HepG2 (cell line): ENCODE results near the gene ANKRD13D.

ENCODE experiments used
- CCDC6 ChIP-seq: sonication (generic); formaldehyde crosslinking; IDR thresholded peaks from 2 replicates; pipeline ENCODE4 v1.8.1; 2022; ENCODE audit warnings: mild to moderate bottlenecking, missing genetic modification reagents, moderate library complexity
- EZH2 ChIP-seq: conservative IDR thresholded peaks from 2 replicates; pipeline ENCODE4 v1.6.1; 2012; ENCODE audit warnings: mild to moderate bottlenecking, low read depth, low read length, moderate library complexity
- HBP1 ChIP-seq: IDR thresholded peaks from 2 replicates; pipeline ENCODE4 v1.6.1; 2016; ENCODE audit warnings: low read depth, control low read depth
- ZNF513 ChIP-seq: sonication (generic); formaldehyde crosslinking; conservative IDR thresholded peaks from 2 replicates; pipeline ENCODE4 v1.5.0; 2020; ENCODE audit warnings: missing genetic modification reagents
- ZZZ3 ChIP-seq: sonication (generic); formaldehyde crosslinking; IDR thresholded peaks from 2 replicates; pipeline ENCODE4 v1.4.0; 2020; ENCODE audit warnings: missing genetic modification reagents, mild to moderate bottlenecking, borderline replicate concordance

GRCh38 chr11:67295846-67296245 is 6.7 kb downstream of the ANKRD13D start:
- no peak for TF ChIP-seq EZH2
- TF ChIP-seq HBP1 (CRISPR knock-in tag), result no peak
- TF ChIP-seq CCDC6 (CRISPR knock-in tag), result no peak
- no peak for TF ChIP-seq ZZZ3 (CRISPR knock-in tag)
- TF ChIP-seq ZNF513 (CRISPR knock-in tag), result no peak
